SH-SY5Y (cell line): Measurements from ENCODE around the gene ARID2.

ENCODE experiments used
- GATA2 ChIP-seq: IDR thresholded peaks from 2 replicates; pipeline ENCODE4 v1.6.1; 2011; ENCODE audit warnings: mild to moderate bottlenecking, low read depth, low read length
- GATA3 ChIP-seq: IDR thresholded peaks from 2 replicates; pipeline ENCODE4 v1.6.1; 2011; ENCODE audit warnings: low read depth, mild to moderate bottlenecking, low read length, moderate library complexity

GRCh38 chr12:45757172-45757571, 27.7 kb downstream of the ARID2 start:
- TF ChIP-seq GATA3 (no peak), GATA2 (no peak)
